HEK293 (cell line): Measurements from ENCODE around the gene NKX2-8.

Experiments used
- CTCF ChIA-PET: fragments of 350-600 bp; formaldehyde crosslinking; extraction: SDS; loops from one replicate; lab custom pipeline; 2021; ENCODE audit warnings: antibody characterized with exemption; lab: Yijun Ruan, JAX
- POLR2A ChIA-PET: fragments of 300-600 bp; formaldehyde crosslinking; extraction: SDS; loops from one replicate; lab custom pipeline; 2020; ENCODE audit warnings: antibody characterized with exemption, inconsistent platforms; lab: Yijun Ruan, JAX
- H3K27ac ChIP-seq: fragments of 200-500 bp; sonication (Bioruptor generic); 2 replicates; pipeline ENCODE4 v1.5.1; 2014; ENCODE audit warnings: low read depth, low read length, control low read depth, inconsistent platforms; ENCODE audit errors: extremely low read depth
- H3K36me3 ChIP-seq, 2 experiments: fragments of 200-500 bp in 1 of 2; sonication (Bioruptor generic) in 1 of 2; 1 replicate in 1 of 2; 2 replicates in 1 of 2; pipeline ENCODE4 v1.5.1; 2014 to 2017; ENCODE audit warnings: inconsistent platforms in 2 of 2, low read length in 2 of 2; ENCODE audit not compliant: control insufficient read depth in 2 of 2, insufficient read depth in 1 of 2
- H3K4me1 ChIP-seq: fragments of 200-500 bp; sonication (Bioruptor generic); 2 replicates; pipeline ENCODE4 v1.5.1; 2014; ENCODE audit warnings: mild to moderate bottlenecking, low read length, inconsistent platforms; ENCODE audit not compliant: control insufficient read depth, insufficient read depth
- H3K4me3 ChIP-seq: 2 replicates; pipeline ENCODE4 v1.5.1; 2011; ENCODE audit warnings: low read depth, mild to moderate bottlenecking, control low read depth, low read length, moderate library complexity
- H3K9me3 ChIP-seq: fragments of 200-500 bp; sonication (Bioruptor generic); 2 replicates; pipeline ENCODE4 v1.5.1; 2014; ENCODE audit warnings: low read depth, low read length, inconsistent platforms; ENCODE audit not compliant: control insufficient read depth, insufficient read depth
- GFI1B ChIP-seq: fragments of 450-650 bp; formaldehyde crosslinking; IDR thresholded peaks from 2 replicates; pipeline ENCODE4 v1.5.1; 2016; ENCODE audit warnings: missing biosample characterization, missing genetic modification characterization
- HIC1 ChIP-seq: fragments of 450-650 bp; formaldehyde crosslinking; IDR thresholded peaks from 2 replicates; pipeline ENCODE4 v1.5.1; 2016; ENCODE audit warnings: missing biosample characterization, missing genetic modification characterization
- KLF8 ChIP-seq: fragments of 450-650 bp; formaldehyde crosslinking; IDR thresholded peaks from 2 replicates; pipeline ENCODE4 v1.5.1; 2016; ENCODE audit warnings: missing biosample characterization, missing genetic modification characterization
- TCF7L2 ChIP-seq: IDR thresholded peaks from 2 replicates; pipeline ENCODE4 v1.6.1; 2011; ENCODE audit warnings: low read depth, mild to moderate bottlenecking, inconsistent platforms, low read length, moderate library complexity, borderline replicate concordance
- TSHZ1 ChIP-seq: fragments of 450-650 bp; formaldehyde crosslinking; IDR thresholded peaks from 2 replicates; pipeline ENCODE4 v1.5.1; 2016; ENCODE audit warnings: missing biosample characterization, missing genetic modification characterization, borderline replicate concordance
- YY2 ChIP-seq: fragments of 450-650 bp; formaldehyde crosslinking; IDR thresholded peaks from 2 replicates; pipeline ENCODE4 v1.5.1; 2016; ENCODE audit warnings: missing biosample characterization, missing genetic modification characterization
- ZBTB44 ChIP-seq: fragments of 450-650 bp; IDR thresholded peaks from 2 replicates; pipeline ENCODE4 v1.5.1; 2018; ENCODE audit warnings: missing biosample characterization, mild to moderate bottlenecking, missing genetic modification characterization
- ZBTB8A ChIP-seq: fragments of 450-650 bp; formaldehyde crosslinking; IDR thresholded peaks from 2 replicates; pipeline ENCODE4 v1.5.1; 2016; ENCODE audit warnings: missing biosample characterization, missing genetic modification characterization
- ZEB2 ChIP-seq: fragments of 450-650 bp; formaldehyde crosslinking; IDR thresholded peaks from 2 replicates; pipeline ENCODE4 v1.5.1; 2016; ENCODE audit warnings: missing biosample characterization, missing genetic modification characterization
- ZNF138 ChIP-seq: fragments of 450-650 bp; formaldehyde crosslinking; IDR thresholded peaks from 2 replicates; pipeline ENCODE4 v1.5.1; 2016; ENCODE audit warnings: missing biosample characterization, missing genetic modification characterization, borderline replicate concordance
- ZNF16 ChIP-seq: fragments of 450-650 bp; formaldehyde crosslinking; IDR thresholded peaks from 2 replicates; pipeline ENCODE4 v1.5.1; 2016; ENCODE audit warnings: low read depth, missing biosample characterization, missing genetic modification characterization
- ZNF175 ChIP-seq: fragments of 450-650 bp; formaldehyde crosslinking; IDR thresholded peaks from 2 replicates; pipeline ENCODE4 v1.5.1; 2016; ENCODE audit warnings: missing biosample characterization, missing genetic modification characterization
- ZNF223 ChIP-seq: fragments of 450-650 bp; formaldehyde crosslinking; IDR thresholded peaks from 2 replicates; pipeline ENCODE4 v1.5.1; 2016; ENCODE audit warnings: missing biosample characterization, missing genetic modification characterization
- ZNF302 ChIP-seq: fragments of 450-650 bp; formaldehyde crosslinking; IDR thresholded peaks from 2 replicates; pipeline ENCODE4 v1.5.1; 2016; ENCODE audit warnings: missing biosample characterization, missing genetic modification characterization, low read depth
- ZNF350 ChIP-seq: fragments of 450-650 bp; formaldehyde crosslinking; IDR thresholded peaks from 2 replicates; pipeline ENCODE4 v1.5.0; 2017; ENCODE audit warnings: missing biosample characterization, mild to moderate bottlenecking, missing genetic modification characterization
- ZNF37A ChIP-seq: fragments of 450-650 bp; IDR thresholded peaks from 2 replicates; pipeline ENCODE4 v1.5.1; 2018; ENCODE audit warnings: missing biosample characterization, missing genetic modification characterization
- ZNF473 ChIP-seq: fragments of 450-650 bp; formaldehyde crosslinking; IDR thresholded peaks from 2 replicates; pipeline ENCODE4 v1.5.1; 2017; ENCODE audit warnings: missing biosample characterization, missing genetic modification characterization
- ZNF501 ChIP-seq: fragments of 450-650 bp; formaldehyde crosslinking; IDR thresholded peaks from 2 replicates; pipeline ENCODE4 v1.5.1; 2016; ENCODE audit warnings: missing biosample characterization, missing genetic modification characterization
- ZNF513 ChIP-seq: fragments of 450-650 bp; IDR thresholded peaks from 2 replicates; pipeline ENCODE4 v1.5.1; 2018; ENCODE audit warnings: missing biosample characterization, missing genetic modification characterization
- ZNF518A ChIP-seq: fragments of 450-650 bp; formaldehyde crosslinking; conservative IDR thresholded peaks from 2 replicates; pipeline ENCODE4 v1.5.1; 2016; ENCODE audit warnings: low read depth, missing biosample characterization, missing genetic modification characterization
- ZNF658 ChIP-seq: fragments of 450-650 bp; formaldehyde crosslinking; IDR thresholded peaks from 2 replicates; pipeline ENCODE4; 2016; ENCODE audit warnings: missing biosample characterization, missing genetic modification characterization
- ZNF843 ChIP-seq: fragments of 450-650 bp; formaldehyde crosslinking; IDR thresholded peaks from 2 replicates; pipeline ENCODE4 v1.5.1; 2016; ENCODE audit warnings: missing biosample characterization, missing genetic modification characterization

The NKX2-8 gene

GRCh38 chr14:36604757-36605505, 22.5 kb upstream of the NKX2-8 start (continued):
- TF ChIP-seq ZNF16 (tag by site-specific recombination) (no peak), GFI1B (tag by site-specific recombination) (no peak), YY2 (tag by site-specific recombination) (no peak), ZNF223 (tag by site-specific recombination) (no peak), ZNF843 (tag by site-specific recombination) (no peak), ZNF37A (tag by site-specific recombination) (no peak), ZNF518A (tag by site-specific recombination) (no peak), TCF7L2 (no peak), ZNF501 (tag by site-specific recombination) (no peak), ZNF138 (tag by site-specific recombination) (no peak), TSHZ1 (tag by site-specific recombination) (no peak), ZEB2 (tag by site-specific recombination) (no peak), ZNF302 (no peak), ZBTB44 (tag by site-specific recombination) (no peak), ZNF350 (no peak), ZBTB8A (tag by site-specific recombination) (no peak)

GRCh38 chr14:36600431-36600830, 18.0 kb upstream of the NKX2-8 start:
- H3K9me3 ChIP-seq: no peaks in the 10 kb centered on the region
- H3K27ac ChIP-seq: no peak overlapping the region
- H3K4me3 ChIP-seq: no peak overlapping the region
- POLR2A ChIA-PET: no interaction called here
- CTCF ChIA-PET: interaction anchor here (0.6 to 1.0 kb wide), 3 partner anchors 47 to 630 kb away, joined by 3 read pairs; no protein-coding TSS in a partner anchor
- H3K4me1 ChIP-seq: no peaks in the 10 kb centered on the region
- no peaks in the 10 kb centered on the region for H3K36me3 ChIP-seq
- TF ChIP-seq HIC1 (tag by site-specific recombination) (no peak), ZNF473 (tag by site-specific recombination) (no peak), ZNF658 (tag by site-specific recombination) (no peak), ZNF513 (tag by site-specific recombination) (no peak), ZNF175 (tag by site-specific recombination) (no peak), KLF8 (tag by site-specific recombination) (no peak)
